ENCODE results near the gene PTPRM. TPM values are rescaled to one million over a fixed set of nuclear protein-coding genes. Genes with fewer than 3 reads are reported as not detected.
A peak's percentile ranks its signal among the peaks of the same experiment; 100 is the strongest.

The PTPRM gene
- total RNA-seq, 4 donors from 2014 or later: 81.5 to 98.9 (median 86.8) TPM

DNA sequence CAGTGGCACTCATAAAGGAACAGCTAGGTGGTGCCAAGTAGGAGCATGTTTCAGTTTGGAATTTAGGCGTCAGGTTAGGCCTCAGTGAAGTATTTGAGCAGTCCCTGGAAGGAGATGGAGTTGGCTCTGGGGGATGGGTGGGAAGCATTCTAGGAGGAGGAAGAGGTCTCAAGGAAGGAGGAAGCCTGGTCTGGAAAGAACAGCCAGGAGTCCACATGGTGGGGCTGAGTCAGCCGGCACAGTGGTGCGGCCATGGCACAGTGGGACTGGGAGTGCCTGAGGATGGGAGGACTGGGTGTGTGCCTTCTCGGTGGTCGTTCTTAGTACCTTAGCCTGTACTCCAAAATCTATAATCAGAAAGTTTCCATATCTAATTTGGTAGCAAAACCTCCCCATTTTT lies 373.3 kb downstream of the PTPRM start:
- H3K27me3 ChIP-seq: no peaks in the 10 kb centered on the region
- no peak for TF ChIP-seq POLR2AphosphoS5 (IDR thresholded peaks at IDR 0.05)
- no peak for TF ChIP-seq CTCF (IDR thresholded peaks at IDR 0.05)
- no peak for TF ChIP-seq POLR2A (IDR thresholded peaks at IDR 0.05)
- TF ChIP-seq EP300 (IDR thresholded peaks at IDR 0.05): no peak
- H3K9me3 ChIP-seq: no peaks in the 10 kb centered on the region
- 74 to 90% methylated on average over 2 to 5 of the region's 5 CpGs for WGBS, 2 donors (ENCODE audit: low coverage in 1 of 2)
- peaks cover 0 to under 1% (median 0%) of the 10 kb centered on the region in 3 donors for H3K4me1 ChIP-seq
- no peak overlapping the region for H3K4me3 ChIP-seq
- peaks cover 0 to 11% of the 10 kb centered on the region in 2 donors for H3K36me3 ChIP-seq
- no peak for ATAC-seq
- H3K27ac ChIP-seq: no peak overlapping the region

- WGBS, 2 donors (ENCODE audit: low coverage in 1 of 2): 91 to 100% methylated on average over 3 to 4 of the region's 4 CpGs
- H3K36me3 ChIP-seq: peaks cover 0 to 11% of the 10 kb centered on the region in 2 donors
These were observed 373.9 kb downstream of the PTPRM start for GRCh38 chr18:7940971-7941370.

DNA sequence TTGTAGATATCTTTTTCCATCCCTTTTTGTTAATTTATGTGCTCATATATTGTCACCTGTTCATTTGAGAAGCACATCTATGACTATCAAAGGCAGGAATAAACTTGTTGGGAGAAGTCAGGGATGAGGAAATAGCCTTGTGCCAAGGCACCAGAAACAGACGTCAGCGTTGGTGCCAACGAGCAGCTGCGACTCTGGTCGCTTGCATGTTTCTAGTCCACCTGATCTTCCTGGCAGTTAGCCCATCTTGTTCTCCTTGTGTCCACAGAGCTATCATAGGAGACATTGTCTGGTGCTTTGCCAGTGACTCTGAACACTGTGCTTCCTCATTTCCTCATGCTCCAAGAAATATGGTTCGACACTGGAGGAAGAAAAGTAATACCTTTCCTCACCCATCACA lies 374.4 kb downstream of the PTPRM start:
- no peak for ATAC-seq
- Histone ChIP-seq H3K4me3 (no peak overlapping the region), H3K36me3 (peaks cover 0 to 8% of the 10 kb centered on the region in 2 donors), H3K27me3 (no peaks in the 10 kb centered on the region), H3K4me1 (peaks cover 3 to 12% (median 10%) of the 10 kb centered on the region in 3 donors), H3K27ac (no peak overlapping the region), H3K9me3 (no peaks in the 10 kb centered on the region)
- TF ChIP-seq EP300 (IDR thresholded peaks at IDR 0.05) (no peak), POLR2AphosphoS5 (IDR thresholded peaks at IDR 0.05) (no peak), CTCF (IDR thresholded peaks at IDR 0.05) (no peak), POLR2A (IDR thresholded peaks at IDR 0.05) (no peak)
- 50 to 78% methylated on average over 6 of the region's 6 CpGs for WGBS, 2 donors (ENCODE audit: low coverage in 1 of 2)

More at GRCh38 chr18:7940971-7941370, 373.9 kb downstream of the PTPRM start:
- no peak for ATAC-seq
- H3K4me3 ChIP-seq: no peak overlapping the region
- H3K4me1 ChIP-seq: peaks cover under 1 to 7% (median 5%) of the 10 kb centered on the region in 3 donors
- no peak for TF ChIP-seq POLR2A (IDR thresholded peaks at IDR 0.05)
- no peak for TF ChIP-seq EP300 (IDR thresholded peaks at IDR 0.05)
- no peak for TF ChIP-seq CTCF (IDR thresholded peaks at IDR 0.05)
- TF ChIP-seq POLR2AphosphoS5 (IDR thresholded peaks at IDR 0.05): no peak
- H3K9me3 ChIP-seq: no peaks in the 10 kb centered on the region
- H3K27me3 ChIP-seq: no peaks in the 10 kb centered on the region
- H3K27ac ChIP-seq: no peak overlapping the region

- no peaks in the 10 kb centered on the region for H3K9me3 ChIP-seq
- peak overlapping the region in 3 of 4 donors; percentile 38 to 48 (median 42) for H3K27ac ChIP-seq
- 6 to 12% methylated on average over 3 of the region's 3 CpGs for WGBS, 2 donors (ENCODE audit: low coverage in 1 of 2)
- ATAC-seq: peak; percentile 56
- no peaks in the 10 kb centered on the region for H3K27me3 ChIP-seq
- H3K4me3 ChIP-seq: no peak overlapping the region
- peaks cover 0 to 16% of the 10 kb centered on the region in 2 donors for H3K36me3 ChIP-seq
- peaks cover 3 to 29% (median 10%) of the 10 kb centered on the region in 3 donors for H3K4me1 ChIP-seq
- TF ChIP-seq EP300 (IDR thresholded peaks at IDR 0.05) (no peak), POLR2AphosphoS5 (IDR thresholded peaks at IDR 0.05) (peak; percentile 45)
These were observed 378.8 kb downstream of the PTPRM start for GRCh38 chr18:7945882-7946281.

GRCh38 chr18:7946734-7947377 lies 379.7 kb downstream of the PTPRM start:
- H3K4me1 ChIP-seq: peaks cover 3 to 29% (median 10%) of the 10 kb centered on the region in 3 donors
- H3K4me3 ChIP-seq: peak overlapping the region in 1 of 2 donors; percentile 8
- no peak for TF ChIP-seq POLR2AphosphoS5 (IDR thresholded peaks at IDR 0.05)
- TF ChIP-seq POLR2A (IDR thresholded peaks at IDR 0.05): no peak
- TF ChIP-seq EP300 (IDR thresholded peaks at IDR 0.05): no peak
- TF ChIP-seq CTCF (IDR thresholded peaks at IDR 0.05): no peak
- H3K27me3 ChIP-seq: no peaks in the 10 kb centered on the region
- H3K9me3 ChIP-seq: no peaks in the 10 kb centered on the region
- peak overlapping the region in 3 of 4 donors; percentile 38 to 48 (median 42) for H3K27ac ChIP-seq
- ATAC-seq: peak; percentile 34
- 64 to 76% methylated on average over 2 to 7 of the region's 7 CpGs for WGBS, 2 donors (ENCODE audit: low coverage in 1 of 2)
- peaks cover 0 to 16% of the 10 kb centered on the region in 2 donors for H3K36me3 ChIP-seq

Data from gastroesophageal sphincter (tissue), 4 donors.